22Rv1 (cell line): Measurements from ENCODE around the gene SPON2.

Experiments
- CTCF ChIP-seq: fragments of 450-650 bp; IDR thresholded peaks from 2 replicates; pipeline ENCODE4 v1.5.1; 2017; ENCODE audit warnings: mild to moderate bottlenecking
- ZFX ChIP-seq: fragments of 450-650 bp; IDR thresholded peaks from 2 replicates; pipeline ENCODE4 v1.6.1; 2017; ENCODE audit warnings: antibody characterized with exemption, borderline replicate concordance

GRCh38 chr4:1208266-1208961 lies 36.0 kb upstream of the SPON2 start:
- no peak for TF ChIP-seq CTCF
- TF ChIP-seq ZFX: no peak
